ENCODE data around the gene ZHX3.

The ZHX3 gene, protein sequence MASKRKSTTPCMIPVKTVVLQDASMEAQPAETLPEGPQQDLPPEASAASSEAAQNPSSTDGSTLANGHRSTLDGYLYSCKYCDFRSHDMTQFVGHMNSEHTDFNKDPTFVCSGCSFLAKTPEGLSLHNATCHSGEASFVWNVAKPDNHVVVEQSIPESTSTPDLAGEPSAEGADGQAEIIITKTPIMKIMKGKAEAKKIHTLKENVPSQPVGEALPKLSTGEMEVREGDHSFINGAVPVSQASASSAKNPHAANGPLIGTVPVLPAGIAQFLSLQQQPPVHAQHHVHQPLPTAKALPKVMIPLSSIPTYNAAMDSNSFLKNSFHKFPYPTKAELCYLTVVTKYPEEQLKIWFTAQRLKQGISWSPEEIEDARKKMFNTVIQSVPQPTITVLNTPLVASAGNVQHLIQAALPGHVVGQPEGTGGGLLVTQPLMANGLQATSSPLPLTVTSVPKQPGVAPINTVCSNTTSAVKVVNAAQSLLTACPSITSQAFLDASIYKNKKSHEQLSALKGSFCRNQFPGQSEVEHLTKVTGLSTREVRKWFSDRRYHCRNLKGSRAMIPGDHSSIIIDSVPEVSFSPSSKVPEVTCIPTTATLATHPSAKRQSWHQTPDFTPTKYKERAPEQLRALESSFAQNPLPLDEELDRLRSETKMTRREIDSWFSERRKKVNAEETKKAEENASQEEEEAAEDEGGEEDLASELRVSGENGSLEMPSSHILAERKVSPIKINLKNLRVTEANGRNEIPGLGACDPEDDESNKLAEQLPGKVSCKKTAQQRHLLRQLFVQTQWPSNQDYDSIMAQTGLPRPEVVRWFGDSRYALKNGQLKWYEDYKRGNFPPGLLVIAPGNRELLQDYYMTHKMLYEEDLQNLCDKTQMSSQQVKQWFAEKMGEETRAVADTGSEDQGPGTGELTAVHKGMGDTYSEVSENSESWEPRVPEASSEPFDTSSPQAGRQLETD

DNA sequence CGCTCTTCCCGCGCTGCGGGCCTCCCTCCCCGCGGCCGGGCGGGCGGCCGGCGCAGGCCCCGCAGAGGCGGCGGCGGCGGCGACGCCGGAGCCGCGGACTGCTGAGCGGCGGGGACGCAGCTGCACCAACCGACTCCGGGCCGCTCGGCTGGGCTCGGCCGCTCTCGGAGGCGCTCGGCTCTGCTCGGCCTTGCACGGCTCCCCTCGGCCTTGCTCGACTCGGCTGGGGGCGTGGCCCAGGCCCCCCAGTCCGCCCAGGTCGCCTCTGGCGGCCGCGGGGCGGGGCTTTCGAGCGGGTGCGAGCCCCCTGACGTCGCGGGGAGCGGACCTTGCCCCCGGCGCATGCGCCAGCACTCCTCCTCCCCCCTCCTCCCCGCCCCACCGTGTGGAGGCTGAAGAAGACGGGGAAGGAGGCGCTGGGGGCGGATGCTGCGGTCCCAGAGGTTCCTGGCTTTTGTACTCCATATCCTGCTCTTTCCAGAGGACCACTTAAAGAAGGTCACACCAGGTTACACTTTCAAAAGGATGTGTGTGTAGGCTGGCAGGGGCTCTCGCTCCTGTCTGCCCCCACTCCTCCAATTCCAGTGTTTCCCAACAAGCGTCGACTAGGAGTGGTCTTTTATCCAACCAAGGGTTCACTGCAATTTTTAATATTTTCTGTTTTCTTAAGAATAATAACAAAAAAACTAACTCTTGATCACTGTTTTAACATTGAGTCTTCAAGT, at the start of gene ZHX3:
Gene ZHX3 (minus strand): TSS at position 186 of the 725 bp plus-strand sequence. CDS start 112,815 bp downstream, outside the sequence.
- in situ Hi-C loops (cut with MboI; ENCODE audit: low sequenced_read_pairs): no loop called here

DNA sequence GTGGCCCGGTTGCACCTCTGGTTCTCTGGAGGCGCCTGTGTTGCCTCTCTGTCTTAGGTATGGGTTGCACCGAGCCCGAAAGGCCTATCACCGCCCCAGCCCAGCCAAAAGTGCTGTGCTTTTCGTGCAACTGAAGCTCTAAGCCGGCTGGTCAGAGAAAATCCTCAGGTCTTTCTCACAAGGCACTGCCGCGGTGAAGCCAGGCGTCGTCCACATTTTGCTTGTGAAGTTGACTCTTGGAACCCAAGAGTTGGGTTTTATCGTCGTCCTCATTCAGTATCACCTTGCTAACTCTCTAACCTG, 49.8 kb upstream of the ZHX3 start:
- in situ Hi-C loops (cut with MboI; ENCODE audit: low sequenced_read_pairs): no loop called here

DNA sequence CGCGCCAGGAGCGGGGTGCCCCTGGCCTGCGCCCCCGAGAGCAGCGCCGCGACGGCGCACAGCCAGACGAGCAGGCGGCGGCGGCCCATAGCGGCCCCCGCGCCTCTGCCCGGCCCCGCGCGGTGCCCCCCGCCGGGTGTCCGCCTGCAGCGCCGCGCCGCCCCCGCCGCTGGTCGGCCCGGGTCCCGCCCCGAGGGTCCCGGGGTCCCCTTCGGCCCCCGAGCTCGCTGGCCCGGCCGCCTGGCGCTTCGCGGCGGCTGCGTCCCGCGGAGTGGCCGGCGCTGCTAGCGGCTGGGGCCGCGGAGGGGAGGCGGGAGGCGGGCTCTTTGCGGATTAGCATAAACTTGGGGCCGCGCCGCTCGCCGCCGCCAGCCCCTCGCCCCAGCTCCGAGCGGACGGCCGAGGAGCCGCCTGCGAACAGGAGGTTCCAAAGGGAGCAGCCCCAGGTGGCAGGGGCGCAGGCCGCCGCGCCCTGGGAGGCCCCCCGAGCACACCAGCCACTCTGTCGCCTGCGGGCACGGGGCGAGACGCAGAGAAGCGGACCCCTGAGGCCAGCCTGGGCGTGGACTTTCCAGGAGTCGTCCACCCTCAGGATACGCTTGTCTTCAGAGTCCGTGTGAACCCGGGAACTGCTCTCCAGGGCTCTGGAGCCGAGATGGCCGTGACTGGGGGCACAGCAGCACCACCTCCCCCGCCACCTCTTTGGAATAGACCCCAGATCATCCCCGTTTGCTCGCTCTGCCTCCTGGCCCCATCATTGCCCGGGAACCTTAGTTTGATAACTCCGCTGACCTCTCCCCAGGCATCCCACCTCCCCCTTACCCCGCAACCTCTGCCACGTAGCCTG, 49.2 kb upstream of the ZHX3 start, which contains the start of gene EMILIN3:
Gene EMILIN3 (minus strand): TSS at position 273 of the 847 bp plus-strand sequence. CDS start 184 bp downstream, at position 89.
- in situ Hi-C loops (cut with MboI; ENCODE audit: low sequenced_read_pairs): no loop called here

DNA sequence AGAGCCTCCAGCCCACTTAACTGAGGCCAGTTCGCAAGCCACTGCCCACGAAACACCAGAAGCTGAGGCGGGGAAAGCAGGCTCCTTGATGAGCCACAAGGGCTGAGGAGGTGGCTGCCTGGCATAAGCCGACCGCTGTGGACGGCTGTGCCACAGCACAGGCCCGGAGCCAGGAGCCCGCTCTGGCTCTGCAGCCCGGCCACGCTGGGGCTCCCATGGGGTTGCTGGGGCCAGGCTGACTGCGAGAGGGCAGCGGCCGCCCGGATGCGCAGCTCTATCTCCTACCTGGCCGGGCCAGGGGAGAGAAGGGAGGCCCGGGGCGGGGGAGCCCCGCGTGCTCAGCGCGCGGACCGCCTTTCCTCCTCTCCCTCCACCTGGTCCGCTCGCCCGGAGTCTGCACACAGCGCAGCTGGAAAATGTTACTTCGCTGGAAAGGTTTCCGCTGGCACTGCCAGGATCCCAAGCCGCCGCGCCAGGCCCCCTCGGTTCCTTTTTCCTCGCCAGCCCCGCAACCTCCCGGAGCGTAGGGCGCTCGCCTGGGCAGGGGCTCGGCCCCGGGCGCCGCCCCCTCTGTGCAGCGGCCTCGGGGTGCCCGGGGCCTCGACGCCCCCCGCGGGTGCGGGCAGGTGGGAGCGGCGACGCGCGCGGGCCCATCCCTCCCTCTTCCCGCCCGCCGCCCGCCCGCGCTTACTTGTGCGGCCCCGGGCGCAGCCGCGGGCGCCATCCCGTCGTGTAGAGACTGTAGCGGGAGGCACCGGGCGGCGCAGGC, 48.4 kb upstream of the ZHX3 start:
- in situ Hi-C loops (cut with MboI; ENCODE audit: low sequenced_read_pairs): no loop called here

DNA sequence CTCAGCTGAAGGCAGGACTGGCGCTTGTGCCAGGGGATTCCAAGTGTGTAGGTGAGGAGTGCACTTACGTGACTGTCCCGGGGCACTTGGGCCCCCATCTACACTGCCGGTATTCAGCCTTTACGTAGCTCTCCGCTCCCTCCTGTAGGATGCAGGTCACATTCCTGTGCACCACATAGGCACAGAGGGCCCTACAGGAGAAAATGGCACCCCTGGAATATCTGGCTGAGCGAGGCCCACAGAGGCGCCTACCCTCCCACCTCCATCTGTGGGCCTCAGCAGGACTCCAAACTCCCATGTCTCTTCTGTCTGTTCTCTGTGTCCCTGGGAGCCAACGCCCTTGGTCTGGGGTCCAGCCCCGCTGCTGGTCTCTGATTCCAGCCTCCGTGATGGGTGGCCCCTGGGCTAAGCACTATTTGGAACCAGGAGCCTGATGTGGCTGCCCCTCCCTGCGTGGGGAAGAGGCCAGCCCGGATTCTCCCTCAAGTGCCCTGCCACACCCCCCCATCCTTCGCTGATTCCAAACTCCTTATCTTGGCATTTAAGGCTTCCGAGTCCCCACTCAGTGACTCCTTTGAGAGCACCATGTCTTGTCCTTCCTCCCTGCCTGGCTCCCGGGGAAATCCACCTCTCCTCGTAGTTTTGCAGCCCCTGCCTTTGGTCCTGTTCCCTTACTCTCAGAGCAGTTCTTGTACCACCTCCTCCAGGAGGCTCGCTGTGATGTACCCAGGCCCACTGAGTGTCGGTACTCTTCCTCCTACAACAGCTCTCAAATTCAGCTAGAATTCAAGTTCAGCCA, 47.6 kb upstream of the ZHX3 start:
- in situ Hi-C loops (cut with MboI; ENCODE audit: low sequenced_read_pairs): no loop called here

DNA sequence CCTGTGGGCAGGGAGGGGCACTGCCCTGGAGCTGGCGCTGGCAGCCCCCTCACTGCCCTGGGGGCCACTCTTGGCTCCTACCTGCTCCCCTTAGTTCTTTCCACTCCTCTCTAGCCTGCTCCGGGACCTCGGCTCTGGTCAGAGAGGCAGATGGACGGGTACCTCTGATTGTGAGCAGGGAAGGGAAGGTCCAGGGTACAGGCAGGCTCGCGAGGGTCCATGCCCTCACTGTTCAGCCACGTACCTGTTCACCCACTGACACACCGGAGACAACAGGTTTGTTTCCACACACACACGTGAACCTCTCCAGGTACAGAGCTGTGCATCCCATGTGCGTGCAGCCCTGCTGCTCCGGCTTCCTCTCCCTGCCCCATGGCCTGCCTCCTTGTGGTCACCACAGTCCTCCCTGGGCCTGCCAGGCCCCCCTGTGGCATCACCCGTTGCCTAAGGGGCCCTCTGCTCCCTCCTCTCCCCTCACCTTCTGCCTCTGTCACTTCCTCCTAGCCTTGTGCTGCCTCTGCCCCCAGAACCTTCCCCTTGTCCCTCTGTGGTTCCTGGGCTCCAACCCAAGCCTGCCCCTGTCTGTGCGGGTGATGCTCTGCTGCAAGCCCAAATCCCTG, 46.8 kb upstream of the ZHX3 start:
- in situ Hi-C loops (cut with MboI; ENCODE audit: low sequenced_read_pairs): no loop called here

DNA sequence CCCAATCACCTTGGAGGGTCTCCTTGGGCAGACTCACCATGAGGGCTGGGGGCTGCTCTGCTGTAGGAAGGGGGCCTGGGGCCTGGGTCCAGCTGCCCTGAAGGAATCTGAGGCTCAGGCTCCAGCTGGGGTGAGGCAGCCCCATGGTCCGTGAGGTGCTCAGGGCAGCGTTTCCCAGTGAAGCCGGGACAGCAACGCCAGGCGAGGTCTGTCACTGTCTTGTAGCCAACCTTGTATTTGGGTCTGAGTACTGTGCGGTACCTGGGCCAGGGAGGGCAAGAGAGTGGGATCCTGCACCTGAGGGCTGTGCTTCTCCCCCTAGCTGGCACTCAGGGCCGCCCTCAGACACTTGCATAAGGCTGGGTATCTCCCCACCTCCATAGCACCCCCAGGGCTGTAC, 46.1 kb upstream of the ZHX3 start:
- in situ Hi-C loops (cut with MboI; ENCODE audit: low sequenced_read_pairs): no loop called here

DNA sequence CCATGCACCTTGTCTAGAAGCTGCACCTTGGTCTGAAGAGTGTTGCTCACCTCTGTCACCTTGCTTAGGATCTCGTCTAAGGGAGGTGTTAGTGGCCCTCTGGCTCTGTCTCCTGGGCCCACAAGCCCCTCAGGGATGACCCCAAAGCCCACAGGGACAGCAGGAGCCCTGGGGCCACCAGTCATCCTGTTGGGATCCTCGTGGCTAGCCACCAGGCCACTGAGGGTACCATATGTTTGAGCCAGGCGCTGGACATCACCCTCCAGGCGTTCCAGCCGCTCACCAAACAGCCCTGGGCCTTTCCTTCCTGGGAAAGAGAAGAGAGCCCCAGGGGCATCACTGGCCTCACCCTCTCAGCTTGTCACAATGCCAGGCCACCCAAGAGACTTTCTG, 45.2 kb upstream of the ZHX3 start:
- in situ Hi-C loops (cut with MboI; ENCODE audit: low sequenced_read_pairs): no loop called here

DNA sequence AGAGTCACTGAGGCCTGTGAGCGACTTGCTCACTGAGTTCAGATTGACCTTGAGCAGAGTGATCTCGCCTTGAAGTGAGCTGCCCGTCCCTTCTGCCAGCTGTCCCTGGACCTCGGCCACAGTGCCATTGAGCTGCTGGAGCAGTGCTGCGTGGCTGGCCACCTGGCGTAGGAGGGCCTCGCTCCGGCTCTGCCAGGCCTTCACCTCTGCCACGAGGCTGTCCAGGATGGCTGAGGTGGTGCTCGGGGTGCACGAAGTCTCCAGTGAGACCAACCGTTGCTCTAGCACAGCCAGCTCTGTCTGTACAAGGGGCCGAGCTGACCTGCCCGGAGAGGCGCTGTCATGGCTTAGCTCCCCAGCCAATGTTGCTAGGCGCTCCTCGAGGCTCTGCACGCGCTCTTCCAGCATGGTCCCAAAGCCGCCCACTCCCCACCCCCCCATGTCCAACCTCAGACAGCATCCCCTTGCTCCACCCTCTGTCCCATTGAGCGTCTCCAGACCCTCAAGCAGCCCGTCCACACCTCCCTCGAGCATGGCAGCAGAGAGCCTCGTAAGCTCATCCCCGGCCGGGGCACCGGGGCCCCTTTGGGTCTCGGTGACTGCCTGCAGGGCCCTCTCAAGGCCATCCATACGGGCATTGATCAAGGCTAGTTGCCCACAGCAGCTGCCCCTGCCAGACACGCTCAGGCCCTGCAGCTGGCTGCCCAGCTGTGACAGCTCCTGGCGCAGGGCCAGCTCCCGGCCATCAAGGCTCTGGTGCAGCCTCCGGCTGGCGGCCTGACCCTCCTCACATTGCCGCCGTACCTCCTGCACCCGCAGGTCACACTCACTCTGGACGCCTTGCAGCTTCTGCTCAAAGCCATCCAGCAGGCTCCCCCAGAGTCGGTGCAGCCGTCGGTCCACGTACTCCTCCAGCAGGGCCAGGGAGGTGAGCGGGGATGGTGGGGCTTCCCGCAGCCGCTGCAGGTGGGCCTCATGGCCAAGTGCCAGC, 44.5 kb upstream of the ZHX3 start:
- in situ Hi-C loops (cut with MboI; ENCODE audit: low sequenced_read_pairs): no loop called here

DNA sequence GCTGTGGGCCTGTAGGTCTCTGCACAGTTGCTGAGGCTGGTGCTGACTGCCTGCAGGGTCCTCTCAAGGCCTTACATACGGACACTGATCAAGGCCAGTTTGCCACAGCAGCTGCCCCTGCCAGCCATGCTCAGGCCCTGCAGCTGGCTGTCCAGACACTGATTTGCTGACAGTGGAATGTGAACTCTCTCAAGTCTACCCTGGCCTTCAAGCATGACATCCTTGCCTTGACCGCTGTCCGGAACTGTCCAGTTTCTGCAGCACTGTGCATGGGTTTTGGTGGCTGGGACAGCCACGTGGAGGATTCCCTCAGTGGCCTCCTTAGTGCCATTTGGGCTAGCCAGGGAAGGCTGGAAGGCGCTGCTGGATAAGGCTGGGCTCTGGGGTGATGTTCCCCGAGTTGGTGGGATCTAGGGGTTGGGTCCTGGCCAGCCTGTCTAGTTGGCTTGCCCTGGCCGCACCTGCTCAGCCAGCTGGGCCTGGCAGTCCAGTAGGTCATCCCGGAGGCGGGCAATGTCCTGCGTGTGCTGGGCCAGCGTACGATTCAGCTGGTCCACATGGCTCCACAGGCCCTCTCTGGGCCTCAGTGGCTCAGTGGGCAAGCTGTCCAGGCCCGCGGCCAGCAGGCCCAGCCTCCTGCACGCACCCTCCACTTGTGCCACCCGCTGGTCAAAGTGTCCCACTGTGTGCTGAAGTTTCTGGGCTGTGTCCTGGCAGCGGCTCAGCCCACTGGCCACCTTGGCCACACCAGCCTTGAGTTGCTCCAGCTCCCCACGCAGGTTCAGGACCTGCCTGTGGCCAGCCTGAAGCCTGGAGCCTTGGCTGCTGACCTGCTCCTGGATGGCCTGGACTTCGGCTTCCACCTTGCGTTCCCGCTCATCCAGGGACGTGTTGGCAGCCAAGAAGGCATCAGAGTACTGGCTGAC, 43.6 kb upstream of the ZHX3 start:
- in situ Hi-C loops (cut with MboI; ENCODE audit: low sequenced_read_pairs): no loop called here

DNA sequence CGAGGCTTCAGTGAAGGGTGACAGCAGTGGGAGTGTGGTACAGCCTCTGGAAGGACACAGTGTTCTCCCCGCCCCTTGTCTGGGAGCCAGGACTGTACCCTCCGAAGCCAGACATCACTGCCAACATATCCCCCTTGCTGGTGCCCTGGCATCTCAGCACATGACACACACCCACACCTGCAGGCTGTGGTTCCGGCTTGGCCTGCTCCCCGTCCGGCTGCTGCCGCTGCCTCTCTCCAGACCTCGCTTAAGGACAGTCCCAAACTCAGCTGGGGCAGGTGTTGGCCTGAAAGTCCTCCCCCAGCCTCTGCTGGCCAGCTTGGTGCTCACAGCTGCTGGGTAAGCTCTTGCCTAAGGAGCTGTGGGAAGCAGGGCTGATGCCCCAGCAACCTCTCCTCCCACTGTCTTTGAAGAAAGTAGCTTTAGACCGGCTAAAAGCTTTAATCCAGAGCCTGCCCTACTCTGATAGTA, 42.0 kb upstream of the ZHX3 start:
- in situ Hi-C loops (cut with MboI; ENCODE audit: low sequenced_read_pairs): no loop called here

DNA sequence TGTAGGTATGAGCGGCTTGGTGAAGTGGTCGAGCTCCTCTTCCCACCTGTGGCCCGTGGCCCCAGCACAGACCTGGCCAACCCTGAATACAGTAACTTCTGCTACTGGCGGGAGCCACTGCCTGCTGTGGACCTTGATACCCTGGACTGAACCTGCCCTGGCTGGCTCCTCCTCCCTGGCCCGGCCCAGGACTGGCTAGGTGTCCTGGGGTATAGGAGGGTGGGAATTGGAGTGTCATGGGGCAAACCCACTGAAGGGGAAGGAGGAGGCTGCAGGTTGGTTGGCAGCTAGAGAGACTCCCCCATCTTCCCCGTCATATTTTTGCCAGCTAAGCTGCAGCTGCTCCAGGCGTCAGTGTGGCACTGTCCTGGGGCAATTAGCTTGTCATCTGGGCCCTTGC, 41.2 kb upstream of the ZHX3 start:
- in situ Hi-C loops (cut with MboI; ENCODE audit: low sequenced_read_pairs): no loop called here

DNA sequence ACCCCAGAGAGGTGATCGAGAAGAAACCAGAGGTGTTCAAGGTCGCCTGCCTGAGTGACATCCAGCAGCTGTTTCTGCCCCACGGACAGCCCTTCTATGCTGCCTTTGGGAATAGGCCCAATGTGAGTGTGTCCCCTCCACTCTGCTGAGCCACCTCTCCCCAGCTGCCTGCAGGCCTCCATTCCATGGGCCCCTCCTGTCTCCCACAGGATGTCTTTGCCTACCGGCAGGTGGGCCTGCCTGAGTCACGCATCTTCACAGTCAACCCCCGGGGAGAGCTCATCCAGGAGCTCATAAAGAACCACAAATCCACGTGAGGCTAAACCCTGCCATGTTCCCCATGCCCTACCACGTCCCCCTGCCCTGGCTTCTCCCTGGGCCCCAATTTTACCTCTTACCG, 40.7 kb upstream of the ZHX3 start:
- in situ Hi-C loops (cut with MboI; ENCODE audit: low sequenced_read_pairs): no loop called here

DNA sequence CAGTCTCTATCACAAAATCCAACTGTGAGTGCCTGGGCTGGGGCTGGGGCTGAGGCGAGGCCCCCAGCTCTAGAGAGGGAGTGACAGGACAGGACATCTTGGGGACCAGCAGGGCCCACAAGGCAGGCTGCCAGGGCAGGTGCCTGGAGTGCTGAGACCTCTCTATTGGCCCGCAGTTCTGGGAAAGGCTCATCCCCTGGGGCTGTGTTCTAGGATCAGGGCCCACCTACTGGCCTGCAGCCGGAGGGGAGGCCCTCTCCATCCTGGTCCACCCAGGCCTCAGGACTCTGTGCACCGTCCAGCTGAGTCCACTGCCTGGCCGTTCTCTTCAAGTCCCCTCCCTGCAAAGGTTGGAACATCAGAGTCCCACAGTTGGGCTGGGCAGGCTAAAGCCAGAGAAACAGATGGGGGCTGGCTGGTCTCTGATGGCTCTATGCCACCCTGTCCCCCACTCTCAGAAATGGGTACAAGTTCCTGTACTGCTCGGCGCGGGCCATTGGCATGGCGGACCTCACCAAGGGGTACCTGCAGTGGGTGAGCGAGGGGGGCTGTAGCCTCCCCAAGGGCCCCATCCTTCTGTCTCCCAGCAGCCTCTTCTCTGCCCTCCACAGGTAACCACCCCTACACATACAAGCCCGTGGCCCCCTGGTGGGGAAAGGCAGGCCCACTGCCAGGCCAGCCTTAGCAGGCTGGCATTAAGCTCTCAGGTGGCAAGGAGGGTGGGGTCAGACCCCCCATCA, 40.1 kb upstream of the ZHX3 start:
- in situ Hi-C loops (cut with MboI; ENCODE audit: low sequenced_read_pairs): no loop called here

DNA sequence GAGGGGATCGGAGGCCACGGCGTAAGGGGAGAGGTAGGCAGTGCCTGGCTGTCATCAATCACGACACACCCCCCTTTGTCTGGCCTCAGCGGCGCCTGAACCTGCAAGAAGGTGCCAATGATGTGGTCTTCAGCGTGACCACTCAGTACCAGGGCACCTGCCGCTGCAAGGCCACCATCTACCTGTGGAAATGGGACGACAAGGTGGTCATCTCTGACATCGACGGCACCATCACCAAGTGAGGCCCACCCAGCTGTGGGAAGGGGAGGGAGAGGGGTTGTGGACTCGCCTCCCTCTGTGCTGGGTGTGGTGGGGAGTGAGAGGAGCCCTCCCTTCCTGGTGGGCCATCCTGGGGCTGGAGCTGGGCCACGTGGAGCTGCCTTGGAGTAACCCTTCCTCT, 39.4 kb upstream of the ZHX3 start:
- in situ Hi-C loops (cut with MboI; ENCODE audit: low sequenced_read_pairs): no loop called here
